ENCODE data around the gene ACER1. TPM values are rescaled to one million over a fixed set of nuclear protein-coding genes. Genes with fewer than 3 reads are reported as not detected.
"Not testable (repeated sequence)": the region's sequence is repeated elsewhere in the genome, so short reads cannot be mapped to it uniquely, and the experiment has no call there.

Gene ACER1
- total RNA-seq, 4 donors from 2014 or later, result 0.61 TPM; not detected in 3

GRCh38 chr19:6324757-6325156, 8.7 kb downstream of the ACER1 start:
- H3K9me3 ChIP-seq, result no peaks in the 10 kb centered on the region
- H3K27me3 ChIP-seq, result no peaks in the 10 kb centered on the region
- TF ChIP-seq, protein P1, sequence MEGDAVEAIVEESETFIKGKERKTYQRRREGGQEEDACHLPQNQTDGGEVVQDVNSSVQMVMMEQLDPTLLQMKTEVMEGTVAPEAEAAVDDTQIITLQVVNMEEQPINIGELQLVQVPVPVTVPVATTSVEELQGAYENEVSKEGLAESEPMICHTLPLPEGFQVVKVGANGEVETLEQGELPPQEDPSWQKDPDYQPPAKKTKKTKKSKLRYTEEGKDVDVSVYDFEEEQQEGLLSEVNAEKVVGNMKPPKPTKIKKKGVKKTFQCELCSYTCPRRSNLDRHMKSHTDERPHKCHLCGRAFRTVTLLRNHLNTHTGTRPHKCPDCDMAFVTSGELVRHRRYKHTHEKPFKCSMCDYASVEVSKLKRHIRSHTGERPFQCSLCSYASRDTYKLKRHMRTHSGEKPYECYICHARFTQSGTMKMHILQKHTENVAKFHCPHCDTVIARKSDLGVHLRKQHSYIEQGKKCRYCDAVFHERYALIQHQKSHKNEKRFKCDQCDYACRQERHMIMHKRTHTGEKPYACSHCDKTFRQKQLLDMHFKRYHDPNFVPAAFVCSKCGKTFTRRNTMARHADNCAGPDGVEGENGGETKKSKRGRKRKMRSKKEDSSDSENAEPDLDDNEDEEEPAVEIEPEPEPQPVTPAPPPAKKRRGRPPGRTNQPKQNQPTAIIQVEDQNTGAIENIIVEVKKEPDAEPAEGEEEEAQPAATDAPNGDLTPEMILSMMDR (IDR thresholded peaks at IDR 0.05), result no peak
- TF ChIP-seq POLR2A (IDR thresholded peaks at IDR 0.05), result no peak
- DNase-seq, result no peak
- no peak overlapping the region for H3K27ac ChIP-seq
- no peaks in the 10 kb centered on the region for H3K36me3 ChIP-seq
- H3K4me1 ChIP-seq, result no peaks in the 10 kb centered on the region
- intact Hi-C loops (cut with DNase I; ENCODE audit: low total_unique reads), result no loop called here
- no peak overlapping the region for H3K4me3 ChIP-seq

GRCh38 chr19:6322284-6322683, 11.1 kb downstream of the ACER1 start:
- no peak overlapping the region for H3K27ac ChIP-seq
- no peak overlapping the region for H3K4me3 ChIP-seq
- H3K9me3 ChIP-seq, result no peaks in the 10 kb centered on the region
- intact Hi-C loops (cut with DNase I; ENCODE audit: low total_unique reads), result no loop called here
- no peaks in the 10 kb centered on the region for H3K36me3 ChIP-seq
- DNase-seq, result no peak
- H3K27me3 ChIP-seq, result no peaks in the 10 kb centered on the region
- TF ChIP-seq POLR2A (IDR thresholded peaks at IDR 0.05), result no peak
- TF ChIP-seq, protein P1 (IDR thresholded peaks at IDR 0.05), result no peak
- H3K4me1 ChIP-seq, result no peaks in the 10 kb centered on the region

DNA sequence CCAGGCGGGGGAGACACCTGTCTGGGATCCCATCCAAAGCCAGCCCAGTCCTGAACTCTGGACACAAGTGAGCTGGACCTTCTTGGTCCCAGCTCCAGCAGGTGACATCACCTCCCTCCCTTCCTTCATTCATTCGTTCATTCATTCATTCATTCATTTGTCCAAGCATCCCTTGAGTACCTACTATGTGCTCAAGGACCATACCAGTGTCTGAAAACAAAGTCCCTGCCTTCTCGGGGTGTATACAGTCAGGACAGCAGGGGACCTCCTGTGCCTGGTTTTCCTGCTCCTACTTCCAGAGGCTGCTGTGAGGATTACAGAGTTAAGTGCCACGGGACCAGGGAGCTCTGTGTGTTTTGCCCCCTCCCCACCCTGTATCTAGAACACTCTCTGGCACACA, 14.0 kb downstream of the ACER1 start:
- intact Hi-C loops (cut with DNase I; ENCODE audit: low total_unique reads), result no loop called here
- H3K4me3 ChIP-seq, result no peak overlapping the region
- H3K27ac ChIP-seq, result no peak overlapping the region
- H3K4me1 ChIP-seq, result no peaks in the 10 kb centered on the region
- H3K27me3 ChIP-seq, result no peaks in the 10 kb centered on the region
- no peaks in the 10 kb centered on the region for H3K9me3 ChIP-seq
- DNase-seq, result no peak
- TF ChIP-seq, protein P1 (IDR thresholded peaks at IDR 0.05), result no peak
- no peak for TF ChIP-seq POLR2A (IDR thresholded peaks at IDR 0.05)
- H3K36me3 ChIP-seq, result no peaks in the 10 kb centered on the region

GRCh38 chr19:6318772-6319171, 14.6 kb downstream of the ACER1 start:
- intact Hi-C loops (cut with DNase I; ENCODE audit: low total_unique reads), result no loop called here
- no peaks in the 10 kb centered on the region for H3K36me3 ChIP-seq
- no peak overlapping the region for H3K27ac ChIP-seq
- no peaks in the 10 kb centered on the region for H3K27me3 ChIP-seq
- H3K4me3 ChIP-seq, result no peak overlapping the region
- no peak for DNase-seq
- TF ChIP-seq POLR2A (IDR thresholded peaks at IDR 0.05), result no peak
- TF ChIP-seq, protein P1 (IDR thresholded peaks at IDR 0.05), result no peak
- H3K4me1 ChIP-seq, result no peaks in the 10 kb centered on the region
- no peaks in the 10 kb centered on the region for H3K9me3 ChIP-seq

GRCh38 chr19:6315646-6316045, 17.8 kb downstream of the ACER1 start:
- intact Hi-C loops (cut with DNase I; ENCODE audit: low total_unique reads); H3K4me3 ChIP-seq; H3K4me1 ChIP-seq; H3K36me3 ChIP-seq; H3K27me3 ChIP-seq; DNase-seq; H3K27ac ChIP-seq; H3K9me3 ChIP-seq: not testable (repeated sequence)

DNA sequence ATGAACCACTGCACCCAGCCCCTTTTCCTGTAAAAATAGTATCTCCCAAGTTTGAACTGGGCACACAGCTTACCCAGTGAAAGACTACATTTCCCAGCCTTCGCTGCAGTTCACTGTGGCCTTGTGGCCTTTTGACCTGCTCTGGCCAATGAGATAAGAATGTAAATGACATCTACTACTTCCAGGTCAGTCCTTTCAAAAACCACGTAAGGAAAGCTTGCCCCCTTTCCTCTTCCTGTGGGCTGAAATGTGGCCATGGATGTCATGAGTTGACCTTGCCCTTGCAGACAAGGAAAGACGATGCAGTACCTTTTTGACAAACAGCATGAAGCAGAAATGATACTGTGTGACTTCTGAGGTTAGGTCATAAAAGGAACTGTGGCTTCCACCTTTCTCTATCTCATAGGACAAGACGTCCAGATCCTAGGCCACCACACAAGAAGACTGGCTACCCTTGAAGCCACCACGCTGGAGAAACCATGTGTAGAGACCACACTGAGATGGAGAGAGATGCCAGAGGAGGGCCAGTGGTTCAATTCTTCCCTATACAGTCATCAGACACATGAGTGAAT, 19.9 kb downstream of the ACER1 start:
- intact Hi-C loops (cut with DNase I; ENCODE audit: low total_unique reads), result no loop called here

More for the DNA sequence above, 19.9 kb downstream of the ACER1 start:
- H3K27me3 ChIP-seq, result no peaks in the 10 kb centered on the region
- no peaks in the 10 kb centered on the region for H3K4me1 ChIP-seq
- no peak for DNase-seq
- no peaks in the 10 kb centered on the region for H3K36me3 ChIP-seq
- no peaks in the 10 kb centered on the region for H3K9me3 ChIP-seq
- no peak overlapping the region for H3K27ac ChIP-seq
- H3K4me3 ChIP-seq, result no peak overlapping the region
- TF ChIP-seq, protein P1 (IDR thresholded peaks at IDR 0.05), result no peak
- no peak for TF ChIP-seq POLR2A (IDR thresholded peaks at IDR 0.05)

Data from uterus (tissue), 4 donors.